Uterus (tissue), 2 donors: Measurements from ENCODE around the gene YES1.

Experiments used
- POLR2A ChIP-seq, 2 donors: fragments of 450-650 bp; IDR thresholded peaks; one replicate each; pipeline ENCODE4 v1.6.1; 2016; ENCODE audit warnings: antibody characterized with exemption in 2 of 2, mild to moderate bottlenecking in 1 of 2, moderate library complexity in 1 of 2
- TF ChIP-seq, protein P1 (sequence below), 4 experiments: fragments of 200-600 bp in 2 of 4; fragments of 450-650 bp in 2 of 4; sonication (generic) in 2 of 4; IDR thresholded peaks; one replicate each; pipeline ENCODE4 v1.5.1; 2016 to 2019; ENCODE audit warnings: antibody characterized with exemption in 4 of 4, mild to moderate bottlenecking in 2 of 4, moderate library complexity in 1 of 4

DNA sequence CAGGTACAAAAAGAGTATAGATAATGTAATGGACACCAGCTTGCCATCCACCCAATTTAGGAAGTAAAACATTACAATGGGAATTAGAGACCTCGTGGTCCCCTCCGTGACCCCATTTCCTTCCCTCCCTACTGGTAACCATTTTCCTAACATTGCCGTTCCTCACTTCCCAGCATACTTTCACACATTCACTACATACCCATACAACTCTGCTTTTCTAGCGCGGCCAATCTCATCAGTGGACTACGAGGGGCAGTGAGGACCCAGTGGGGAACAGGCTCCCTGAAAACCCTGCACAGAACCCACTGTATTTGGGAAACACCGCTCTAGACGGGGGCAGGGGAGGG lies 100.8 kb downstream of the YES1 start:
- TF ChIP-seq, protein P1, sequence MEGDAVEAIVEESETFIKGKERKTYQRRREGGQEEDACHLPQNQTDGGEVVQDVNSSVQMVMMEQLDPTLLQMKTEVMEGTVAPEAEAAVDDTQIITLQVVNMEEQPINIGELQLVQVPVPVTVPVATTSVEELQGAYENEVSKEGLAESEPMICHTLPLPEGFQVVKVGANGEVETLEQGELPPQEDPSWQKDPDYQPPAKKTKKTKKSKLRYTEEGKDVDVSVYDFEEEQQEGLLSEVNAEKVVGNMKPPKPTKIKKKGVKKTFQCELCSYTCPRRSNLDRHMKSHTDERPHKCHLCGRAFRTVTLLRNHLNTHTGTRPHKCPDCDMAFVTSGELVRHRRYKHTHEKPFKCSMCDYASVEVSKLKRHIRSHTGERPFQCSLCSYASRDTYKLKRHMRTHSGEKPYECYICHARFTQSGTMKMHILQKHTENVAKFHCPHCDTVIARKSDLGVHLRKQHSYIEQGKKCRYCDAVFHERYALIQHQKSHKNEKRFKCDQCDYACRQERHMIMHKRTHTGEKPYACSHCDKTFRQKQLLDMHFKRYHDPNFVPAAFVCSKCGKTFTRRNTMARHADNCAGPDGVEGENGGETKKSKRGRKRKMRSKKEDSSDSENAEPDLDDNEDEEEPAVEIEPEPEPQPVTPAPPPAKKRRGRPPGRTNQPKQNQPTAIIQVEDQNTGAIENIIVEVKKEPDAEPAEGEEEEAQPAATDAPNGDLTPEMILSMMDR (IDR thresholded peaks at IDR 0.05) = no peak
- no peak for TF ChIP-seq POLR2A (IDR thresholded peaks at IDR 0.05)
